Stimulated activated CD4-positive, alpha-beta T cell treated with anti-CD3 and anti-CD28 coated beads, Interleukin-1b, Interleukin-23, amount 100 ng/mL, for 1 hour (primary cell): ENCODE measurements around the gene PLCG1.

Source experiments
- DNase-seq, 2 donors: peaks; one replicate each; pipeline ENCODE4 v3.0.0-alpha.2; 2020; ENCODE audit warnings: low read depth in 2 of 2

The PLCG1 gene

GRCh38 chr20:41142245-41142644 is 4.9 kb downstream of the PLCG1 start:
- no peak for DNase-seq

DNA sequence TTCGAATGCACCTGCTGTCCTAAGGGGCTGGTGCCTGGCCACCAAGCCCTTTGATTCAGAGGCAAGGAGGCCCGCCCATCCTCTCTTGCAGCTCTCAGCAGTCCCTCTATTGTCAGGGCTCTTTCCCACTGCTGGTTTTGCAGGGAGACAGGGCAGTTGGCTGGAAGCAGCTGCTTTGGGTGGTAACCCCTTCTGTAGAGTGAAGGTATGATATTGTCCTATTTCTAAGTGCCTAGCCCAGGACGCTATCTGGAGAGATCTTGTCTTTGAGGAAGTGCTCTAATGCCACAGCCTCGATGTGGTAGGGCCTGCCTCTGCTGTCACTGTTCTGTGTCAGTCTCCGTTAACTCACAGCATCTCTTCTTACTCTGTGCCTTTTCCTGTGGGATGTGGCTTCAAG is 5.6 kb downstream of the PLCG1 start:
- no peak for DNase-seq

GRCh38 chr20:41143354-41143753 is 6.0 kb downstream of the PLCG1 start:
- no peak for DNase-seq

DNA sequence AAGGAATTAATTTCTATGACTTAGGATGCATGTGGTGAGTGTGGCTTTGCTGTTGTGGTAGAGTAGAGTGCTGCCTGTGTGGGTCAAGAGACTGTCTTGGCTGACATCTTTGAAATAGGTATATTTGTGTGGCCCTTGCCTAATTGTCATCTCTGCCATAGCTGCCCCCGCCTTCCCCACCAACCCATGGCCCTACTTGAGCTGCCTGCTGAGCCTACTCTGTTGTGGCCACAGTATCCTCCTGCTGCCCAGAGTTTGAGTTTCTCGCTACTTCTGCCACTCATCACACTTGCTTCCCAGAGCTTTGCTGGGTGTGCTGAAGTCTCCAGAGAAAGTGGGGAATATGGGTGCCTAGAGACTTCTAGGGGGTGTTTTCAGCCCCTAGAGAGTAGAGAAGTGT is 8.0 kb downstream of the PLCG1 start:
- no peak for DNase-seq

GRCh38 chr20:41145821-41146620 is 8.7 kb downstream of the PLCG1 start:
- DNase-seq = no peak

- DNase-seq = no peak
Measured at GRCh38 chr20:41147767-41148191, 10.4 kb downstream of the PLCG1 start.

DNA sequence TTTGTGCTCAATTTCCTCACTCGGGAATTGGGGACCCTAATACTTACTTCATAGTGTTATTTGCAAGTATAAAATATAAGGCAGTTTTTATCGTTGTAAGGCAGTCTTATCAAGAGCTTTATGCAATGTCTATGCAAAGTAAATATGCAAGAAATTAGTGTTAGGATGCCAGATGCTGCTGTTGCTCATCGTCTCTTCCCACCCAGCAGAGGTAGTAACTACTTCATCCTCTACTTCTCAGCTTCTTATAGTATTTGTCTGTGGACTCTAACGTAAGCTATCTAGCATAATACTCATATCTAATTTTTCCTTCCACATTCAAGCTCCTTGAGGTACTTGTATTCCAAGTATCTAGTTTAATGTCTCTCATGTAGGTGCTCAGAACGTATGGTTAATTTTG is 11.6 kb downstream of the PLCG1 start:
- no peak for DNase-seq

DNA sequence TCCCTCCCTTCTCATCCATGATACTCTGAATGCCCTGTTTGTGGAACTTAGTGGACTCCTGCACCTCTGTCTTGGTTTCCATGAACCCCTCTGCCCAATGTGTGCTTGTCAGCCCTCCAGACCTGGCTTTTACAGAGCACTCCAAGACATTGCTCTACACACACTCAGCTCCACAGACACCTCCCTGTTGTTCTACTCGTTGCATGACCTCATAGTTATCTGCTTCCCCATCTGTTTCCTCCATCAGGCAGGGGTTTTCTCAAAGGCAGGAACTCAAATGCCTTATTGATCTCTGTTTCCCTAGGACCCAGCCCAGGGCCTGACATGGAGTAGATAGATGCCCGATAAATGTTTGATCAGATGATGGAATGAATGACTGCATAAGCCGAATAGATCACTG is 13.3 kb downstream of the PLCG1 start:
- no peak for DNase-seq

GRCh38 chr20:41151134-41151869 is 14.0 kb downstream of the PLCG1 start:
- no peak for DNase-seq

- DNase-seq = no peak
Measured at GRCh38 chr20:41152108-41152757, 14.9 kb downstream of the PLCG1 start.

GRCh38 chr20:41154436-41155176 is 17.3 kb downstream of the PLCG1 start:
- DNase-seq = no peak

GRCh38 chr20:41155261-41155660 is 17.9 kb downstream of the PLCG1 start:
- no peak for DNase-seq

GRCh38 chr20:41158082-41158625 is 20.8 kb downstream of the PLCG1 start:
- DNase-seq = no peak

- DNase-seq = no peak
Measured at GRCh38 chr20:41159547-41159946, 22.2 kb downstream of the PLCG1 start.

- DNase-seq = no peak
Measured at GRCh38 chr20:41160686-41161085, 23.3 kb downstream of the PLCG1 start.

DNA sequence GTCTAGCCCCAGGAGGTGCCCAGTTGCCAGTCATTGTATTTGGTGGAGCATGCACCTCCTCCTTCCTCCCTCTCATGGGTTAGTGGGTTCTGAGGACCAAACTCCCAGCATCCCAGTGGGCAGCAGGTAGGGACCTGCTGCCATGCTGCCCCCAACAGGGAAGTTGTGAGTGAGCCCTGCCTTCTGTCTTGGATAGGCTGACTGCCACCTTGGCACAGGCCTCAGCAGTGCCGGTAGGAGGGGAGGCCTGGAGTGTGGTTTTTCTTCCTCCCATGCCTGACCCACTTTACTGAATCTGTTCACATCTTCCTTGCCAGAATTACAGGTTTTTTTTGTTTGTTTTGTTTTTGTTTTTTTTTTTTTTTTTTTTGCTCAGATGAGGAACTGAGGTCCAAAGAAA is 24.5 kb downstream of the PLCG1 start:
- DNase-seq = no peak

DNA sequence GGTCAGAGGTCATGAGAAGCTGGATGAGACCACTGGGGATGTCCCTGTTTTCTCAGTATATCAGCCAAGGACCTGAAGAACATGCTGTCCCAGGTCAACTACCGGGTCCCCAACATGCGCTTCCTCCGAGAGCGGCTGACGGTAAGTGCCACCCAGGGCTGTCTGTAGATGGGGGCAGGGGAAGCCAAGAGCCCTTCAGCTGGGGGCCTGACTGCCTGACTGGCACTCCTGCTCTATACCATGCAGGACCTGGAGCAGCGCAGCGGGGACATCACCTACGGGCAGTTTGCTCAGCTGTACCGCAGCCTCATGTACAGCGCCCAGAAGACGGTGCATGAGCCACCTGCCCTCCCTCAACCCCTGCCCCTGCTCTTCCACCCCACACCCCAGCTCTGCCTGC is 25.1 kb downstream of the PLCG1 start:
- no peak for DNase-seq

- DNase-seq = no peak
Measured at GRCh38 chr20:41163821-41164220, 26.5 kb downstream of the PLCG1 start.

DNA sequence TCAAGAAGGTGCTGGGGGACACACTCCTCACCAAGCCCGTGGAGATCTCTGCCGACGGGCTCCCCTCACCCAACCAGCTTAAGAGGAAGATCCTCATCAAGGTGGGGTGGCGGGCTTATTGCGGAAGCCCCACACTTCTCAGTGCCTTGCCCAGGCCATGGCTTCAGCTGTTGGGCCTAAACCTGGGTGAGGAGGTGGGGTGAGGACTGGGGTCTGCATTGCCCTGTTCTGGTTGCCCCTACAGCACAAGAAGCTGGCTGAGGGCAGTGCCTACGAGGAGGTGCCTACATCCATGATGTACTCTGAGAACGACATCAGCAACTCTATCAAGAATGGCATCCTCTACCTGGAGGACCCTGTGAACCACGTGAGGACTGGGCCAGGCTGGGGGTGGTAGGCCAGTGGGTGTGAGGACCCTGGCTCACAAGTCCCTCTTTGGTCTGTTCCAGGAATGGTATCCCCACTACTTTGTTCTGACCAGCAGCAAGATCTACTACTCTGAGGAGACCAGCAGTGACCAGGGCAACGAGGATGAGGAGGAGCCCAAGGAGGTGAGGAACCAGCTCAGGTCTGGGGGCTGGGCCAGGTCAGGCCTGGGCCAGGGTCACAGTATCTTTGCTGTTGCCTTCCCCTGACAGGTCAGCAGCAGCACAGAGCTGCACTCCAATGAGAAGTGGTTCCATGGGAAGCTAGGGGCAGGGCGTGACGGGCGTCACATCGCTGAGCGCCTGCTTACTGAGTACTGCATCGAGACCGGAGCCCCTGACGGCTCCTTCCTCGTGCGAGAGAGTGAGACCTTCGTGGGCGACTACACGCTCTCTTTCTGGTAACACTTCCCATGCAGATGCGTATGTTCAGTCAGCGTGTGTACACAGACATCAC is 27.9 kb downstream of the PLCG1 start:
- no peak for DNase-seq

GRCh38 chr20:41166201-41167117 is 29.1 kb downstream of the PLCG1 start:
- DNase-seq = no peak
